Fibroblast of skin of back (primary cell): ENCODE measurements around the gene PSD4.

Experiments used
- DNase-seq: peaks from one replicate; pipeline ENCODE4 v3.0.0-alpha.2; 2013

PSD4 gene

GRCh38 chr2:113225263-113226259 is 51.8 kb downstream of the PSD4 start:
- peak; percentile 44 for DNase-seq

- no peak for DNase-seq
Observed at GRCh38 chr2:113226462-113226861, 52.7 kb downstream of the PSD4 start.

GRCh38 chr2:113227290-113227689 is 53.5 kb downstream of the PSD4 start:
- no peak for DNase-seq

GRCh38 chr2:113227698-113228097 is 53.9 kb downstream of the PSD4 start:
- DNase-seq: no peak

- DNase-seq: no peak
Observed at GRCh38 chr2:113228351-113228750, 54.6 kb downstream of the PSD4 start.

- DNase-seq: no peak
Observed at GRCh38 chr2:113228991-113229716, 55.4 kb downstream of the PSD4 start.

- no peak for DNase-seq
Observed at GRCh38 chr2:113229795-113230194, 56.0 kb downstream of the PSD4 start.

GRCh38 chr2:113230531-113230930 is 56.8 kb downstream of the PSD4 start:
- DNase-seq: no peak

- no peak for DNase-seq
Observed at GRCh38 chr2:113231064-113231463, 57.3 kb downstream of the PSD4 start.

GRCh38 chr2:113232123-113232522 is 58.4 kb downstream of the PSD4 start:
- DNase-seq: no peak

- DNase-seq: no peak
Observed at GRCh38 chr2:113232740-113233139, 59.0 kb downstream of the PSD4 start.

GRCh38 chr2:113233593-113234550 is 60.1 kb downstream of the PSD4 start:
- peak; percentile 41 for DNase-seq

- DNase-seq: no peak
Observed at GRCh38 chr2:113234721-113235346, 61.1 kb downstream of the PSD4 start.

- peak; percentile 87 for DNase-seq
Observed at GRCh38 chr2:113235347-113236226, 61.8 kb downstream of the PSD4 start.

GRCh38 chr2:113236367-113237159 is 62.8 kb downstream of the PSD4 start:
- DNase-seq: no peak

GRCh38 chr2:113237604-113238160 is 63.9 kb downstream of the PSD4 start:
- DNase-seq: no peak

- DNase-seq: no peak
Observed at GRCh38 chr2:113238871-113239839, 65.4 kb downstream of the PSD4 start.

GRCh38 chr2:113240150-113240914 is 66.6 kb downstream of the PSD4 start:
- peak; percentile 88 for DNase-seq
